Endothelial cell (in vitro differentiated cells): ENCODE data around the gene ACP4. TPM values are rescaled to one million over a fixed set of nuclear protein-coding genes. Genes with fewer than 3 reads are reported as not detected.
"Not testable (repeated sequence)": the region's sequence is repeated elsewhere in the genome, so short reads cannot be mapped to it uniquely, and the experiment has no call there.

Experiments
- DNase-seq: peaks from one replicate; pipeline ENCODE4 v3.0.0; 2021; ENCODE audit warnings: low spot score
- H3K27ac Mint-ChIP-seq: one replicate; pipeline ENCODE4 v1.8.0; 2021; ENCODE audit warnings: mixed read lengths, inconsistent platforms; ENCODE audit not compliant: unreplicated experiment
- H3K27me3 Mint-ChIP-seq: one replicate; pipeline ENCODE4 v1.8.0; 2021; ENCODE audit warnings: mild to moderate bottlenecking, moderate library complexity, mixed read lengths, inconsistent platforms; ENCODE audit not compliant: unreplicated experiment
- H3K36me3 Mint-ChIP-seq: one replicate; pipeline ENCODE4 v1.8.0; 2021; ENCODE audit warnings: mild to moderate bottlenecking, low read depth, mixed read lengths, inconsistent platforms; ENCODE audit not compliant: unreplicated experiment
- H3K4me1 Mint-ChIP-seq: one replicate; pipeline ENCODE4 v1.8.0; 2021; ENCODE audit warnings: mild to moderate bottlenecking, mixed read lengths, inconsistent platforms; ENCODE audit not compliant: unreplicated experiment
- H3K4me3 Mint-ChIP-seq: one replicate; pipeline ENCODE4 v1.8.0; 2021; ENCODE audit warnings: mild to moderate bottlenecking, mixed read lengths, inconsistent platforms; ENCODE audit not compliant: unreplicated experiment
- H3K9me3 Mint-ChIP-seq: one replicate; pipeline ENCODE4 v1.8.0; 2021; ENCODE audit warnings: mixed read lengths, inconsistent platforms; ENCODE audit not compliant: unreplicated experiment
- total RNA-seq: library from RNA; stranded (reverse); fragmentation: NEBNext Ultra II Directional; extraction: Animal tissue kit (Norgen Biotek cat#: 25700); gene quantifications from one replicate; pipeline ENCODE4 v1.2.1, GENCODE V29; 2021; ENCODE audit not compliant: unreplicated experiment
- TF ChIP-seq, protein P1 (sequence below): fragments of 200-600 bp; sonication (generic); IDR thresholded peaks from one replicate; pipeline ENCODE4 v1.5.0; 2021; ENCODE audit warnings: antibody characterized with exemption; ENCODE audit not compliant: unreplicated experiment

ACP4 gene
- total RNA-seq, 1 donor from 2014 or later, result not detected

DNA sequence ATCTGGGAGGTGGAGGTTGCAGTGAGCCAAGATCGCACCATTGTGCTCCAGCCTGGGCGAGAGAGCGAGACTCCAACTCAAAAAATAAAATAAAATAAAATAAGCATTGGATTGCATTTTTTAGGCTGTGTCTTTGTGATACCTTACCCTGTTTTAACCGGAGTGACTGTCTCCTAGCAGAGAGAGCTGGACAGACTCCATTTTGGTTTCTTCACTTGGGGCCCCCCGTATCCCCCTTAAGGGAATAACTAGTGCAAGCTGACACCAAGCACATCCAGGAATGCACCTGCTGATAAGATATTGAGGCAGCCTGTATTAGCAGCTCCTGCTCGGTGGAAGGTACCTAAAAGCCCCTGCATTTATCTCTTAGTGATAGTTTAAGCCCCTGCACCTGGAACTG, 40.7 kb upstream of the ACP4 start:
- no peak for DNase-seq
- H3K4me3 Mint-ChIP-seq, result no peak overlapping the region
- H3K27me3 Mint-ChIP-seq, result peaks cover 2% of the 10 kb centered on the region
- no peak overlapping the region for H3K27ac Mint-ChIP-seq
- peaks cover 22% of the 10 kb centered on the region for H3K9me3 Mint-ChIP-seq
- TF ChIP-seq, protein P1, sequence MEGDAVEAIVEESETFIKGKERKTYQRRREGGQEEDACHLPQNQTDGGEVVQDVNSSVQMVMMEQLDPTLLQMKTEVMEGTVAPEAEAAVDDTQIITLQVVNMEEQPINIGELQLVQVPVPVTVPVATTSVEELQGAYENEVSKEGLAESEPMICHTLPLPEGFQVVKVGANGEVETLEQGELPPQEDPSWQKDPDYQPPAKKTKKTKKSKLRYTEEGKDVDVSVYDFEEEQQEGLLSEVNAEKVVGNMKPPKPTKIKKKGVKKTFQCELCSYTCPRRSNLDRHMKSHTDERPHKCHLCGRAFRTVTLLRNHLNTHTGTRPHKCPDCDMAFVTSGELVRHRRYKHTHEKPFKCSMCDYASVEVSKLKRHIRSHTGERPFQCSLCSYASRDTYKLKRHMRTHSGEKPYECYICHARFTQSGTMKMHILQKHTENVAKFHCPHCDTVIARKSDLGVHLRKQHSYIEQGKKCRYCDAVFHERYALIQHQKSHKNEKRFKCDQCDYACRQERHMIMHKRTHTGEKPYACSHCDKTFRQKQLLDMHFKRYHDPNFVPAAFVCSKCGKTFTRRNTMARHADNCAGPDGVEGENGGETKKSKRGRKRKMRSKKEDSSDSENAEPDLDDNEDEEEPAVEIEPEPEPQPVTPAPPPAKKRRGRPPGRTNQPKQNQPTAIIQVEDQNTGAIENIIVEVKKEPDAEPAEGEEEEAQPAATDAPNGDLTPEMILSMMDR, result no peak
- no peaks in the 10 kb centered on the region for H3K4me1 Mint-ChIP-seq
- peaks cover 5% of the 10 kb centered on the region for H3K36me3 Mint-ChIP-seq

DNA sequence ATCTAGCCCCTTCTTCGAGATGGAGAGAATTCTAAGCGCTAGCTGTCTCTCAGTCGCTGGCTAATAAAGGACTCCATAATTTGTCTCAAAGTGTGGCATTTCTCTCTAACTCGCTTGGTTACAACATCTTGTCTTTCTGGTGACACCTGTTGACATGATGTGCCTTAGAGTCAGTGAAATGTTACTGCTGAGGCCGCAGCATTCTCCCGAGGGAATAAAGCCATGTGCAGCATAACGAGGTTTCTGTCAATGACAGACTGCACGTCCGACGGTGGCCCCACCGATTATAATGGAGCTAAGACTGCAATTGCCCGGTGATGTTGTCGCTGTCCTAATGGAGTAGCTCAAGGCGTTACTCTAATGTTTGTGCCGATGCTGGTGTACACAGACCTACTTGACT, 40.2 kb upstream of the ACP4 start:
- DNase-seq, result no peak
- no peak overlapping the region for H3K4me3 Mint-ChIP-seq
- H3K27ac Mint-ChIP-seq, result no peak overlapping the region
- H3K4me1 Mint-ChIP-seq, result no peaks in the 10 kb centered on the region
- TF ChIP-seq, protein P1, result no peak
- peaks cover 8% of the 10 kb centered on the region for H3K36me3 Mint-ChIP-seq
- H3K9me3 Mint-ChIP-seq, result peaks cover 26% of the 10 kb centered on the region
- peaks cover 4% of the 10 kb centered on the region for H3K27me3 Mint-ChIP-seq

DNA sequence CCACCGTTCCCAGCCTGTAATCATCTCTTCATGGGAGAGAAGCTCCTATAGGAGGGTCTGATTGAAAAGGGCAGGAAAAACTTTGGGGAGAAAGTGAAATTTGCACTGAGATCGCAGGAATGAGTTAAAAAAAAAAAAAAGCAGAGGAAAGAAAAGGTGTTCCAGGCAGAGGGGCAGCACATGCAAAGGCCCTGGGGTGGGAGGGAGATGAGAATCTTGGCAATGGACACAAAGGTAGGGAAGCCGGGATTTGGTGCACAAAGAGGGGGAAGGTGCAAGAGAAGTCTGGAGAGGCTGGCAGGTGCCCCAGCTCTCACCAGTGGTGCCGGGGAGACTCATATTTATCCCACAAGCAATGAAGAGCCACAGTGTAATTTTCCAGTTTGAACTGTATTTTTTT, 36.3 kb upstream of the ACP4 start:
- Mint-ChIP-seq H3K4me3 (no peak overlapping the region), H3K27ac (no peak overlapping the region), H3K9me3 (peaks cover 29% of the 10 kb centered on the region), H3K27me3 (peaks cover 6% of the 10 kb centered on the region), H3K4me1 (no peaks in the 10 kb centered on the region), H3K36me3 (peaks cover 15% of the 10 kb centered on the region)
- TF ChIP-seq, protein P1, result no peak
- no peak for DNase-seq

DNA sequence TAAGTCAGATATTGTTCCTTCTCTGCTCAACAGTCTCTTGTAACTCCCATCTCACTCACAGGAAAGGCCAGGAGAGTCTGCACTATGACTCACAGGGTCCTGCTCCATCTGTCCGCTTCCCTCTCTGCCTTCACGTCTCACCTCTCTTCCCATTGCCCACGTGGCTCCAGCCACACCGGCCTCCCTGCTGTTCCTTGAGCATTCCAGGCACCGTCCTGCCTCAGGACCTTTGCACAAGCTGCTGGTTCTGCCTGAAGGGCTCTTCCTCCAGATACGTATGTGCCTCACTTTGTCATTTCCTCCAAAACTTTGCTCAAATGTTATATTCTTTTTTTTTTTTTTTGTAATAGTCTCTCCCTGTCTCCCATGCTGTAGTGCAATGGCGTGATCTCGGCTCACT, 34.0 kb upstream of the ACP4 start:
- not testable (repeated sequence) for DNase-seq, H3K27ac Mint-ChIP-seq, H3K4me3 Mint-ChIP-seq, H3K27me3 Mint-ChIP-seq, H3K4me1 Mint-ChIP-seq
- Mint-ChIP-seq H3K9me3 (peaks cover 37% of the 10 kb centered on the region), H3K36me3 (peaks cover 14% of the 10 kb centered on the region)

DNA sequence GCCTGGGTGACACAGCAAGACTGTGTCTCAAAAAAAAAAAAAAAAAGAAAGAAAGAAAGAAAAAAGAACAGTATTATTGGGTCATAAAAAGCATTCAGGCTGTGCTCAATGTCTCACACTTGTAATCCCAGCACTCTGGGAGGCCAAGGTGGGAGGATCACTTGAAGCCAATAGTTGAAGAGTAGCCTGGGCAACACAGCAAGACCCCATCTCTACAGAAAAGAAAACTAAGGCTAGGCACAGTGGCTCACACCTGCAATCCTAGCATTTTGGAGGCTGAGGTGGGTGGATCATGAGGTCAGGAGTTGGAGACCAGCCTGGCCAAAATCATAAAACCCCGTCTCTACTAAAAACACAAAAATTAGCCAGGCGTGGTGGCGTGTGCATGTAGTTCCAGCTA, 32.6 kb upstream of the ACP4 start:
- peaks cover 34% of the 10 kb centered on the region for H3K9me3 Mint-ChIP-seq
- H3K4me3 Mint-ChIP-seq, H3K4me1 Mint-ChIP-seq, H3K27me3 Mint-ChIP-seq, DNase-seq, H3K27ac Mint-ChIP-seq: not testable (repeated sequence)
- H3K36me3 Mint-ChIP-seq, result peaks cover 14% of the 10 kb centered on the region

DNA sequence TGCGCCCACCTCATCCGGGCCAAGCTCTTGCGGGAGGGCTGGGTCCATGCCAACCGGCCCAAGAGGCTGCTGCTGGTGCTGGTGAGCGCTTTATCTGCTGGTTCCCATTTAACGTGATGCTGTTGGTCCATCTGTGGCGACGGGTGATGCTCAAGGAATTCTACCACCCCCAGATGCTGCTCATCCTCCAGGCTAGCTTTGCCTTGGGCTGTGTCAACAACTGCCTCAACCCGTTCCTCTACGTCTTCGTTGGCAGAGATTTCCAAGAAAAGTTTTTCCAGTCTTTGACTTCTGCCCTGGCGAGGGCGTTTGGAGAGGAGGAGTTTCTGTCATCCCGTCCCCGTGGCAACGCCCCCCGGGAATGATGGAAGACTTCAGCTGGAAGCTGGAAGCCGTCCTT, 31.1 kb upstream of the ACP4 start:
- peaks cover 14% of the 10 kb centered on the region for H3K36me3 Mint-ChIP-seq
- DNase-seq, H3K4me3 Mint-ChIP-seq, H3K27ac Mint-ChIP-seq, H3K27me3 Mint-ChIP-seq, H3K4me1 Mint-ChIP-seq: not testable (repeated sequence)
- H3K9me3 Mint-ChIP-seq, result peaks cover 30% of the 10 kb centered on the region

DNA sequence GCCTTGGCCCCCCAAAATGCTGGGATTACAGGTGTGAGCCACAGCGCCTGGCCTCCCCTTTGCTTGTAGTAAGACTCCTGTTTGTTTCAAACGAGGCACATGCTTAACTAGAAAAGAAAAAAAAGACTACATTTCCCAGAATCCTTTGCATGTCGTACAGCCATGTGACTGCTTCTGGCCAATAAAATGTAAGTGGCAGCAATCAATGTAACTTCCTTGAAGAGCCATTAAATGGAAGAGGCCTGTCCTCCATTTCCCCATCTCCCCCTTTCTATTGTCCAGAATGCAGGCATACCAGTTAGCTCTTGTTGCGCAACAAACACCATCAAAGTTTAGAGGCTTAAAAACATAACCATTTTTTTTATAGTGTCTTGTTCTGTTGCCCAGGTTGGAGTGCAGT, 30.3 kb upstream of the ACP4 start:
- H3K4me3 Mint-ChIP-seq, result no peak overlapping the region
- peaks cover 30% of the 10 kb centered on the region for H3K9me3 Mint-ChIP-seq
- TF ChIP-seq, protein P1, result no peak
- DNase-seq, result no peak
- H3K27me3 Mint-ChIP-seq, result peaks cover 6% of the 10 kb centered on the region
- H3K36me3 Mint-ChIP-seq, result peaks cover 13% of the 10 kb centered on the region
- H3K4me1 Mint-ChIP-seq, result no peaks in the 10 kb centered on the region
- H3K27ac Mint-ChIP-seq, result no peak overlapping the region

DNA sequence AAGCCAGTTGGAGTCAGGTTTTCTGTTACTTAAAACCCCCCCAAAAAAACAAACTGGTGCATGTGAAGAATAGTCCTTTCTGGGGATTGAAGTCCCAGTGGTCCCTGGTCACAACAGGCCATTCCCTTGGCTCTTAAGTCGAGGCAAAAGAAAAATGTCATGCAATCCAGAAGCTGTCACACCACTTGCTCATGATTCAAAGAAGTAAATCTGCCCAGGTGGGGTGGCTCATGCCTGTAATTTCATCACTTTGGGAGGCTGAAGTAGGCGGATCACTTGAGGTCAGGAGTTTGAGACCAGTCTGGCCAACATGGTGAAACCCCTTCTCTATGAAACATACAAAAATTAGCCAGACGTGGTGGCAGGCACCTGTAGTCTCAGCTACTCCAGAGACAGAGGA, 28.7 kb upstream of the ACP4 start:
- not testable (repeated sequence) for H3K27me3 Mint-ChIP-seq, H3K4me1 Mint-ChIP-seq, H3K27ac Mint-ChIP-seq, H3K4me3 Mint-ChIP-seq, DNase-seq
- H3K36me3 Mint-ChIP-seq, result peaks cover 12% of the 10 kb centered on the region
- peaks cover 29% of the 10 kb centered on the region for H3K9me3 Mint-ChIP-seq

DNA sequence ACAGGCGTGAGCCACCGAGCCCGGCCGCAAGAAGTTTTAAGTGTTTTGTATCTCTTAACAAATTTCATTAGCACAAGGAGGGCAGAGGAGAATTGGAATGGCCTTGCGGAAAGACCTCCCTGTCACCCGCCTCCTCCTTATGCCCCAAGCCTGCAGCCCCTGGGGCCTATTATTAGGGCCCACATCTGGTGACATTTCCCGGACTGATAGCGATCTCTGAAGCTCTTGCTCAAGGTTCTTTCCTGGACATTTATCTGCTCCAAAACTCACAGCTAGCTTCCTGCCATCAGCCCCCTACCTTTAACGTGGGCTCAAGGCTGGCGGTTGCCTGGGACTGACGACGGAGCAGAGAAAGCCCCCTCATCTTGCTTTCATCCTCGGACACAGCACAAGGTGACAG, 26.7 kb upstream of the ACP4 start:
- H3K36me3 Mint-ChIP-seq, H3K4me1 Mint-ChIP-seq, H3K27ac Mint-ChIP-seq, H3K4me3 Mint-ChIP-seq, H3K27me3 Mint-ChIP-seq, DNase-seq: not testable (repeated sequence)
- peaks cover 30% of the 10 kb centered on the region for H3K9me3 Mint-ChIP-seq
